ENCODE measurements around the gene PTPRU. TPM values are rescaled to one million over a fixed set of nuclear protein-coding genes. Genes with fewer than 3 reads are reported as not detected.

PTPRU gene
- total RNA-seq, 1 experiment from 2014 or later = 31.4 TPM

DNA sequence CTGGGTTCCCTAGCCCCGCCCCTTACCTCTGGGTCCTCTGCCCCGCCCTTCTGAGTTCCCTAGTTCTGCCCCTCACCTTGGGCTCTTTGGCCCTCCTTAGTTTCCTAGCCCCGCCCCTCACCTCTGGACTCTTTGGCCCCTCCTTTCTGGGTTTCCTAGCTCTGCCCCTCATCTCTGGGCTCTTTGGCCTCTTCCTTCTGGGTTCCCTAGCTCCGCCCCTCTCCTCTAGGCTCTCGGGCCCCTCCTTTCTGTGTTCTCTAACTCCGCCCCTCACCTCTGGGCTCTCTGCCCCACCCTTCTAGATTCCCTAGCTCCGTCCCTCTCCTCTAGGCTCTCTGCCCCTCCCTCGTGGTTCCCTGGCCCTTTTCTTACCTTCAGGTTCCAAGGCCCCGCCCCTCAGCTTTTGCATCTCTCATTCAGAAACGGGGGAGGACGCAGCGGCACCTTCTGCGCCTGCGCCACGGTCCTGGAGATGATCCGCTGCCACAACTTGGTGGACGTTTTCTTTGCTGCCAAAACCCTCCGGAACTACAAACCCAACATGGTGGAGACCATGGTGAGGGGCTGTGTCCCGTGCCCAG is 88.5 kb downstream of the PTPRU start:
- POLR2A ChIA-PET (ENCODE audit: unreplicated experiment) = no interaction called here
- H3K79me2 ChIP-seq (ENCODE audit: low read depth) = no peaks in the 10 kb centered on the region
- peak in 1 of 2 experiments; percentile 14 for DNase-seq
- BruUV-seq (replicated peaks) = no TSS peak
- intact Hi-C loops (cut with micrococcal nuclease; ENCODE audit: unreplicated experiment) = loop anchor here (5.0 kb wide), 1 partner anchor 88 kb away; the partner anchor contains the start of gene PTPRU
- no peaks in the 10 kb centered on the region for H3K27me3 ChIP-seq (ENCODE audit: insufficient read depth, low read depth)
- no peaks in the 10 kb centered on the region for H3F3A ChIP-seq (ENCODE audit: insufficient read depth, low read depth)
- no peaks in the 10 kb centered on the region for H4K20me1 ChIP-seq (ENCODE audit: insufficient read depth)
- H3K36me3 ChIP-seq (ENCODE audit: low read depth) = no peaks in the 10 kb centered on the region
- TF ChIP-seq EZH2 (IDR thresholded peaks at IDR 0.05; ENCODE audit: low read depth) = no peak
- TF ChIP-seq, protein P1, sequence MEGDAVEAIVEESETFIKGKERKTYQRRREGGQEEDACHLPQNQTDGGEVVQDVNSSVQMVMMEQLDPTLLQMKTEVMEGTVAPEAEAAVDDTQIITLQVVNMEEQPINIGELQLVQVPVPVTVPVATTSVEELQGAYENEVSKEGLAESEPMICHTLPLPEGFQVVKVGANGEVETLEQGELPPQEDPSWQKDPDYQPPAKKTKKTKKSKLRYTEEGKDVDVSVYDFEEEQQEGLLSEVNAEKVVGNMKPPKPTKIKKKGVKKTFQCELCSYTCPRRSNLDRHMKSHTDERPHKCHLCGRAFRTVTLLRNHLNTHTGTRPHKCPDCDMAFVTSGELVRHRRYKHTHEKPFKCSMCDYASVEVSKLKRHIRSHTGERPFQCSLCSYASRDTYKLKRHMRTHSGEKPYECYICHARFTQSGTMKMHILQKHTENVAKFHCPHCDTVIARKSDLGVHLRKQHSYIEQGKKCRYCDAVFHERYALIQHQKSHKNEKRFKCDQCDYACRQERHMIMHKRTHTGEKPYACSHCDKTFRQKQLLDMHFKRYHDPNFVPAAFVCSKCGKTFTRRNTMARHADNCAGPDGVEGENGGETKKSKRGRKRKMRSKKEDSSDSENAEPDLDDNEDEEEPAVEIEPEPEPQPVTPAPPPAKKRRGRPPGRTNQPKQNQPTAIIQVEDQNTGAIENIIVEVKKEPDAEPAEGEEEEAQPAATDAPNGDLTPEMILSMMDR (conservative IDR thresholded peaks at IDR 0.05) = no peak
- no peaks in the 10 kb centered on the region for H3K9me3 ChIP-seq (ENCODE audit: insufficient read depth, low read depth)
- no peak overlapping the region for H2AFZ ChIP-seq
- no peak overlapping the region for H3K27ac ChIP-seq
- no peaks in the 10 kb centered on the region for H3K9me2 ChIP-seq (ENCODE audit: insufficient read depth)
- no peaks in the 10 kb centered on the region for H3K4me1 ChIP-seq (replicated peaks; ENCODE audit: insufficient read depth)
- no peak overlapping the region for H3K4me3 ChIP-seq
- no peak overlapping the region for H3K4me2 ChIP-seq
- CTCF ChIA-PET = no interaction called here

DNA sequence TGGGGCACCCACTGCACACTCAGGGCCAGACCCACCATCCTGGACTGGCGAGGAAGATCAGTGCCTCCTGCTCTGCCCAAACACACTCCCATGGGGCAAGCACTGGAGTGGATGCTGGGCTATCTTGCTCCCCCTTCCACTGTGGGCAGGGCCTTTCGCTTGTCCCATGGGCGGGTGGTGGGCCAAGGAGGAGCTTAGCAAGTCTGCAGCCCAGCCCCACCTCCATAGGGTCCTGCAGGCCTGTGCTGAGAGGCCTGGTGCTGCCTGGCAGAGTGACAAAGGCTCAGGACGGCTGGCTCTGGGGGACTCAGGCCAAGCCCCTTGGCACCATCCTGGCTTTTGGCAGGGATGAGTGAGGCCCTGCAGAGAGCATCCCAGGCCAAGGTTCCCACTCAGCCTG is 89.4 kb downstream of the PTPRU start:
- Histone ChIP-seq H3K27me3 (ENCODE audit: insufficient read depth, low read depth) (no peaks in the 10 kb centered on the region), H3K9me3 (ENCODE audit: insufficient read depth, low read depth) (no peaks in the 10 kb centered on the region), H4K20me1 (ENCODE audit: insufficient read depth) (no peaks in the 10 kb centered on the region), H3K27ac (no peak overlapping the region), H2AFZ (no peak overlapping the region), H3F3A (ENCODE audit: insufficient read depth, low read depth) (no peaks in the 10 kb centered on the region), H3K9me2 (ENCODE audit: insufficient read depth) (no peaks in the 10 kb centered on the region), H3K36me3 (ENCODE audit: low read depth) (no peaks in the 10 kb centered on the region), H3K4me2 (no peak overlapping the region), H3K4me3 (no peak overlapping the region), H3K79me2 (ENCODE audit: low read depth) (no peaks in the 10 kb centered on the region), H3K4me1 (replicated peaks; ENCODE audit: insufficient read depth) (no peaks in the 10 kb centered on the region)
- POLR2A ChIA-PET (ENCODE audit: unreplicated experiment) = no interaction called here
- CTCF ChIA-PET = no interaction called here
- BruUV-seq (replicated peaks) = no TSS peak
- no peak for DNase-seq
- intact Hi-C loops (cut with micrococcal nuclease; ENCODE audit: unreplicated experiment) = no loop called here
- TF ChIP-seq EZH2 (IDR thresholded peaks at IDR 0.05; ENCODE audit: low read depth) = no peak
- TF ChIP-seq, protein P1 (conservative IDR thresholded peaks at IDR 0.05) = no peak

DNA sequence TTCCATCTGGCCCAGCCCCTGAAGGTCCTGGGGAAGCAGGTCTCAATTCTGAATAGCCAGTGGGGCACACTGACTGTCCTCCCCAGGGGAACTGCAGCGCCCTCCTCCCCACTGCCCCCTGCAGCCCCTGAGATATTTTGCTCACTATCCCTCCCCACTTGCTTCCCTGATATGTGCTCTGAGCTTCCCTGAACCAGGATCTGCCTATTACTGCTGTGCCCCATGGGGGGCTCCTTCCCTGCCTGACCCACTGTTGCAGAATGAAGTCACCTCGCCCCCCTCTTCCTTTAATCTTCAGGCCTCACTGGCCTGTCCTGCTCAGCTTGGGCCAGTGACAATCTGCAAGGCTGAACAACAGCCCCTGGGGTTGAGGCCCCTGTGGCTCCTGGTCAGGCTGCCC is 89.8 kb downstream of the PTPRU start:
- POLR2A ChIA-PET (ENCODE audit: unreplicated experiment) = no interaction called here
- Histone ChIP-seq H3K4me2 (no peak overlapping the region), H3K36me3 (ENCODE audit: low read depth) (no peaks in the 10 kb centered on the region), H3K79me2 (ENCODE audit: low read depth) (no peaks in the 10 kb centered on the region), H3K4me3 (no peak overlapping the region), H2AFZ (no peak overlapping the region), H3K27ac (no peak overlapping the region), H3K4me1 (replicated peaks; ENCODE audit: insufficient read depth) (no peaks in the 10 kb centered on the region), H3F3A (ENCODE audit: insufficient read depth, low read depth) (no peaks in the 10 kb centered on the region), H4K20me1 (ENCODE audit: insufficient read depth) (no peaks in the 10 kb centered on the region), H3K9me3 (ENCODE audit: insufficient read depth, low read depth) (no peaks in the 10 kb centered on the region), H3K27me3 (ENCODE audit: insufficient read depth, low read depth) (no peaks in the 10 kb centered on the region), H3K9me2 (ENCODE audit: insufficient read depth) (no peaks in the 10 kb centered on the region)
- DNase-seq = no peak
- no TSS peak for BruUV-seq (replicated peaks)
- intact Hi-C loops (cut with micrococcal nuclease; ENCODE audit: unreplicated experiment) = no loop called here
- no peak for TF ChIP-seq EZH2 (IDR thresholded peaks at IDR 0.05; ENCODE audit: low read depth)
- TF ChIP-seq, protein P1 (conservative IDR thresholded peaks at IDR 0.05) = no peak
- CTCF ChIA-PET = no interaction called here

Data from PC-9 (cell line).